ENCODE results near the gene WNT8A. TPM values are rescaled to one million over a fixed set of nuclear protein-coding genes. Genes with fewer than 3 reads are reported as not detected.

Gene WNT8A
- total RNA-seq, 1 experiment from 2014 or later, result not detected

GRCh38 chr5:138128334-138128733 lies 44.5 kb downstream of the WNT8A start:
- H3K9me2 ChIP-seq (ENCODE audit: insufficient read depth), result no peaks in the 10 kb centered on the region
- H3K27me3 ChIP-seq (ENCODE audit: insufficient read depth, low read length), result no peaks in the 10 kb centered on the region
- H3K4me1 ChIP-seq (ENCODE audit: control insufficient read depth in 1 of 2, insufficient read depth in 2 of 2, low read length in 2 of 2), result peaks cover 4 to 6% of the 10 kb centered on the region in 2 experiments; a peak in 3 of 4 replicates
- ChIA-PET CTCF (no interaction called here), RAD21 (ENCODE audit: low non-redundant PET in 1 of 2, low total read pairs in 2 of 2, uncharacterized antibody in 2 of 2, unreplicated experiment in 2 of 2) (no interaction called here), POLR2A (no interaction called here)
- no TSS peak for BruUV-seq (replicated peaks)
- DNase-seq (ENCODE audit: low read depth, low spot score) (no peak), ATAC-seq (no peak)
- H3K9me3 ChIP-seq (ENCODE audit: control insufficient read depth in 1 of 2, insufficient read depth in 1 of 2, low read depth in 1 of 2, low read length in 2 of 2), result no peaks in the 10 kb centered on the region
- H3K79me2 ChIP-seq (ENCODE audit: insufficient read depth, low read length), result no peaks in the 10 kb centered on the region
- H3K4me2 ChIP-seq (ENCODE audit: low read length), result no peak overlapping the region
- H3K27ac ChIP-seq (ENCODE audit: low read depth, low read length), result no peak overlapping the region
- H3K4me3 ChIP-seq (replicated peaks in 1 of 2; ENCODE audit: low read depth in 1 of 2, low read length in 2 of 2), result no peak overlapping the region
- no peaks in the 10 kb centered on the region for H4K20me1 ChIP-seq (ENCODE audit: insufficient read depth)
- H3K9ac ChIP-seq (ENCODE audit: low read length), result no peak overlapping the region
- no peak overlapping the region for H2AFZ ChIP-seq (ENCODE audit: low read depth, low read length, poor library complexity, severe bottlenecking)
- no peaks in the 10 kb centered on the region for H3K36me3 ChIP-seq (ENCODE audit: control insufficient read depth in 1 of 2, insufficient read depth in 2 of 2, low read length in 2 of 2)
- intact Hi-C loops (cut with micrococcal nuclease), result no loop called here
- TF ChIP-seq POLR2A (IDR thresholded peaks at IDR 0.05; ENCODE audit: borderline replicate concordance, extremely low read depth, insufficient read depth, insufficient read length), result no peak
- TF ChIP-seq EZH2 (IDR thresholded peaks at IDR 0.05), result no peak
- no peak for TF ChIP-seq JUND (IDR thresholded peaks at IDR 0.05)
- no peak for TF ChIP-seq SP1 (IDR thresholded peaks at IDR 0.05; ENCODE audit: low read depth)
- no peak for TF ChIP-seq EZH2phosphoT487 (IDR thresholded peaks at IDR 0.05; ENCODE audit: borderline replicate concordance)
- no peak for TF ChIP-seq EGR1 (IDR thresholded peaks at IDR 0.05; ENCODE audit: low read depth)
- TF ChIP-seq ATF3 (IDR thresholded peaks at IDR 0.05), result no peak
- TF ChIP-seq CTCF (IDR thresholded peaks at IDR 0.05 in 2 of 3, conservative IDR thresholded peaks at IDR 0.05 in 1 of 3; ENCODE audit: borderline replicate concordance in 1 of 3, insufficient read depth in 1 of 3, low read depth in 2 of 3, low read length in 2 of 3), result no peak
- no peak for TF ChIP-seq ZBTB33 (IDR thresholded peaks at IDR 0.05; ENCODE audit: extremely low read depth, insufficient replicate concordance, low read length)
- TF ChIP-seq SIN3A (IDR thresholded peaks at IDR 0.05; ENCODE audit: low read depth), result no peak
- TF ChIP-seq POLR2AphosphoS5 (IDR thresholded peaks at IDR 0.05; ENCODE audit: low read depth, low read length), result no peak
- TF ChIP-seq REST (IDR thresholded peaks at IDR 0.05; ENCODE audit: low read depth), result no peak
- TF ChIP-seq CBX3 (IDR thresholded peaks at IDR 0.05; ENCODE audit: low read depth), result no peak
- TF ChIP-seq FOSL1 (IDR thresholded peaks at IDR 0.05; ENCODE audit: low read depth), result no peak
- TF ChIP-seq TCF7L2 (IDR thresholded peaks at IDR 0.05; ENCODE audit: borderline replicate concordance, extremely low read depth, insufficient read depth, insufficient read length), result no peak
- no peak for TF ChIP-seq ZNF274 (IDR thresholded peaks at IDR 0.05; ENCODE audit: low read depth, low read length)
- TF ChIP-seq RAD21 (IDR thresholded peaks at IDR 0.05; ENCODE audit: low read depth), result no peak
- no peak for TF ChIP-seq ZFX (IDR thresholded peaks at IDR 0.05)
- no peak for TF ChIP-seq YY1 (IDR thresholded peaks at IDR 0.05; ENCODE audit: extremely low read depth, insufficient replicate concordance, low read depth, low read length)
- no peak for TF ChIP-seq ELF1 (IDR thresholded peaks at IDR 0.05; ENCODE audit: borderline replicate concordance, low read depth)
